ENCODE results near the gene B4GALT3. TPM values are rescaled to one million over a fixed set of nuclear protein-coding genes. Genes with fewer than 3 reads are reported as not detected.
A peak's percentile ranks its signal among the peaks of the same experiment; 100 is the strongest.

Gene B4GALT3
- total RNA-seq, 3 donors from 2014 or later, result 23.4 to 41.3 (median 29.4) TPM

GRCh38 chr1:161132410-161133219 is 44.7 kb downstream of the B4GALT3 start, which contains the start of gene DEDD:
DEDD (minus strand) TSS chr1:161132667; CDS start chr1:161124462, 8,205 bp downstream.
- H3K9me3 ChIP-seq, result no peaks in the 10 kb centered on the region
- peak within 1 kb of the TSS; percentile 82 to 84 (median 84) for H3K4me3 ChIP-seq
- peak; percentile 92 to 96 for DNase-seq (ENCODE audit: low spot score in 2 of 2)
- H3K27me3 ChIP-seq, result no peaks in the 10 kb centered on the region
- H3K27ac ChIP-seq, result peak within 1 kb of the TSS; percentile 96
- H3K4me1 ChIP-seq, result peaks cover 0 to 15% of the 10 kb centered on the region in 2 donors
- intact Hi-C loops (cut with DNase I; ENCODE audit: low total_unique reads), result no loop called here
- TF ChIP-seq CTCF (IDR thresholded peaks at IDR 0.05) (no peak), POLR2AphosphoS5 (IDR thresholded peaks at IDR 0.05) (peak; percentile 76 to 88 (median 88)), POLR2A (IDR thresholded peaks at IDR 0.05) (peak; percentile 20)
- H3K36me3 ChIP-seq, result no peaks in the 10 kb centered on the region

- H3K36me3 ChIP-seq, result no peaks in the 10 kb centered on the region
- H3K27me3 ChIP-seq, result no peaks in the 10 kb centered on the region
- H3K9me3 ChIP-seq, result no peaks in the 10 kb centered on the region
- DNase-seq (ENCODE audit: low spot score in 2 of 2), result no peak
- H3K4me1 ChIP-seq, result peaks cover 0 to 15% of the 10 kb centered on the region in 2 donors
- no peak for TF ChIP-seq POLR2A (IDR thresholded peaks at IDR 0.05)
- no peak for TF ChIP-seq POLR2AphosphoS5 (IDR thresholded peaks at IDR 0.05)
- TF ChIP-seq CTCF (IDR thresholded peaks at IDR 0.05), result no peak
- peak overlapping the region; percentile 96 for H3K27ac ChIP-seq
- intact Hi-C loops (cut with DNase I; ENCODE audit: low total_unique reads), result no loop called here
- peak overlapping the region; percentile 82 to 84 (median 84) for H3K4me3 ChIP-seq
Observed at GRCh38 chr1:161131523-161132409, 45.5 kb downstream of the B4GALT3 start.

GRCh38 chr1:161130266-161130665 is 47.0 kb downstream of the B4GALT3 start:
- Histone ChIP-seq H3K27ac (no peak overlapping the region), H3K36me3 (no peaks in the 10 kb centered on the region), H3K27me3 (no peaks in the 10 kb centered on the region), H3K9me3 (no peaks in the 10 kb centered on the region), H3K4me3 (peak overlapping the region in 1 of 3 donors; percentile 4), H3K4me1 (peaks cover 0 to 15% of the 10 kb centered on the region in 2 donors)
- intact Hi-C loops (cut with DNase I; ENCODE audit: low total_unique reads), result no loop called here
- DNase-seq (ENCODE audit: low spot score in 2 of 2), result no peak
- TF ChIP-seq CTCF (IDR thresholded peaks at IDR 0.05) (no peak), POLR2A (IDR thresholded peaks at IDR 0.05) (no peak), POLR2AphosphoS5 (IDR thresholded peaks at IDR 0.05) (no peak)

GRCh38 chr1:161128591-161129420 is 48.5 kb downstream of the B4GALT3 start:
- H3K36me3 ChIP-seq, result no peaks in the 10 kb centered on the region
- no peaks in the 10 kb centered on the region for H3K27me3 ChIP-seq
- no peaks in the 10 kb centered on the region for H3K9me3 ChIP-seq
- no peak for TF ChIP-seq POLR2AphosphoS5 (IDR thresholded peaks at IDR 0.05)
- intact Hi-C loops (cut with DNase I; ENCODE audit: low total_unique reads), result no loop called here
- DNase-seq (ENCODE audit: low spot score in 2 of 2), result no peak
- H3K4me1 ChIP-seq, result peaks cover 0 to 11% of the 10 kb centered on the region in 2 donors
- no peak overlapping the region for H3K27ac ChIP-seq
- no peak overlapping the region for H3K4me3 ChIP-seq

GRCh38 chr1:161127649-161128048 is 49.7 kb downstream of the B4GALT3 start:
- no peak overlapping the region for H3K4me3 ChIP-seq
- TF ChIP-seq POLR2AphosphoS5 (IDR thresholded peaks at IDR 0.05) (no peak), POLR2A (IDR thresholded peaks at IDR 0.05) (no peak), CTCF (IDR thresholded peaks at IDR 0.05) (no peak)
- no peaks in the 10 kb centered on the region for H3K9me3 ChIP-seq
- peaks cover under 1% of the 10 kb centered on the region for H3K36me3 ChIP-seq
- no peaks in the 10 kb centered on the region for H3K27me3 ChIP-seq
- no peak for DNase-seq (ENCODE audit: low spot score in 2 of 2)
- peaks cover 0 to 9% of the 10 kb centered on the region in 2 donors for H3K4me1 ChIP-seq
- H3K27ac ChIP-seq, result no peak overlapping the region
- intact Hi-C loops (cut with DNase I; ENCODE audit: low total_unique reads), result no loop called here
